Stimulated activated CD8-positive, alpha-beta memory T cell treated with anti-CD3 and anti-CD28 coated beads, Interleukin-12 subunit alpha, Interleukin-12 subunit beta, amount 100 ng/mL, for 4 hours (primary cell): ENCODE data around the gene KCTD10.
"Not testable (repeated sequence)": the region's sequence is repeated elsewhere in the genome, so short reads cannot be mapped to it uniquely, and the experiment has no call there.

Source experiments
- DNase-seq: peaks from one replicate; pipeline ENCODE4 v3.0.0-alpha.2; 2020; ENCODE audit warnings: low read depth

Gene KCTD10

DNA sequence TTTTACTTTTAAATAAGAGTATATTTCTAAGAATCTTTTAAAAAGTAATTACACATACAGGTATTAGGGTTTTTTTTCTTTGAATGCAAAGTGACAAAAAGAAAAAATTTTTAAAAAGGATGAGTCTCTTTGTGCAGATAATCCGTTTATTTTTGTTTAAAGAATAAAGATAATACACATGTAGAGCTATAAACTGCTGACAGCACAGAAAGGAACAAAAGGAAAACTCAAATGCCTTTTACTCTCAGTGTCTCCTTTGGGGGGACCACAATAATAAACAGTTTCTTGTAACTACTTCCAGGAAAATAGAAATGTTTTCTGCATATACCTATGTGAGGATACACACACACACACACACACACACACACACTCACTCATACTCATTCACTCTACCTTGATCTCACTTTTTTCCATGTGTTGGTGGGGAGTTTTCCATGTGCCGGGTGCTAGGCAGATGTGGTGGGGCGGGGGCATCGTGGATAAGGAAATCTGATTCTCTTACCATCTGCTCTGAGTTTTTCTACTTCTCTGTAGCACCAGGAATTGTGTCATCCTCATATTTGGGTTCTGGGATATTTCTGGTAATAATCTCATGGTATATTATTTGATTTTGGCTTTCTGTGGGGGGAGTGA lies 58.1 kb downstream of the KCTD10 start:
- DNase-seq = no peak

- DNase-seq = not testable (repeated sequence)
These were observed 71.0 kb downstream of the KCTD10 start for GRCh38 chr12:109406147-109406546.

DNA sequence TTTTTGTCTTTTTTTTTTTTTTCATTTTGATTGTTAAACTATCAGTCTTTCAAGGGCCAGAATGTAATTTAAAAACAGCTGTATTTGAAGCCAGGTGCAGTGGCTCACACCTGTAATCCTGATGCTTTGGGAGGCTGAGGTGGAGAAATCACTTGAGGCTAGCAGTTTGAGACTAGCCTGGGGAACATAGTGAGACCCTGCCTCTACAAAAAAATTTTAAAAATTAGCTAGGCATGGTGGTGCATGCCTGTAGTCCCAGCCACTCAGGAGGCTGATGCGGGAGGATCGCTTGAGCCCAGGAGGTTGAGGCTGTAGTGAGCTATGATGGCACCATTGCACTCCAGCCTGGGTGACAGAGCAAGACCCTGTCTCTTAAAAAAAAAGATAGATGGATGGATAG lies 72.3 kb downstream of the KCTD10 start:
- not testable (repeated sequence) for DNase-seq
